NCI-H345 treated with DMSO at 0.1 percent for 48 hours (cell line): ENCODE data around the gene ZCCHC3.
A peak's percentile ranks its signal among the peaks of the same experiment; 100 is the strongest.

ENCODE experiments used
- DNase-seq: peaks from one replicate; lab custom pipeline; 2025; ENCODE audit not compliant: unreplicated experiment; lab: John Stamatoyannopoulos, UW

ZCCHC3 gene

GRCh38 chr20:341682-342081 lies 44.3 kb downstream of the ZCCHC3 start:
- no peak for DNase-seq

DNA sequence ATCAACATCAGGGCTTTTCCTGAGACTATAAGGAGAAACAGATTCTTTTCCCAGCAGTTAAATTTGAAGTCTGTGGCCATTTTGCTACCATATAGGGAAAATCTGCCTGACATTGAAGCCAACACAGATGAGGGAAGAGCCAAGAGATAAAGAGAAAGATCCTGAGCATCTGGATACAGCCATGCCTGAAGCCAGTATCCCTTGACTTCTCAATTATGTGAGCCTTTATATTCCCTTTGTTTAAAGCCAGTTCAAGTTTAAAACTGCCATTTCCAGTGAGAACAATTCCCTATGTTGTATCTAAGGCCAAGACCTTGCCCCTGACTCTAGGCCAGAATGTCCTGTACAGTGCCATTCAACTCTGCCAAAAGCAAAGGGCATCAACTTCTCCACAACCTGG lies 45.7 kb downstream of the ZCCHC3 start:
- no peak for DNase-seq

DNA sequence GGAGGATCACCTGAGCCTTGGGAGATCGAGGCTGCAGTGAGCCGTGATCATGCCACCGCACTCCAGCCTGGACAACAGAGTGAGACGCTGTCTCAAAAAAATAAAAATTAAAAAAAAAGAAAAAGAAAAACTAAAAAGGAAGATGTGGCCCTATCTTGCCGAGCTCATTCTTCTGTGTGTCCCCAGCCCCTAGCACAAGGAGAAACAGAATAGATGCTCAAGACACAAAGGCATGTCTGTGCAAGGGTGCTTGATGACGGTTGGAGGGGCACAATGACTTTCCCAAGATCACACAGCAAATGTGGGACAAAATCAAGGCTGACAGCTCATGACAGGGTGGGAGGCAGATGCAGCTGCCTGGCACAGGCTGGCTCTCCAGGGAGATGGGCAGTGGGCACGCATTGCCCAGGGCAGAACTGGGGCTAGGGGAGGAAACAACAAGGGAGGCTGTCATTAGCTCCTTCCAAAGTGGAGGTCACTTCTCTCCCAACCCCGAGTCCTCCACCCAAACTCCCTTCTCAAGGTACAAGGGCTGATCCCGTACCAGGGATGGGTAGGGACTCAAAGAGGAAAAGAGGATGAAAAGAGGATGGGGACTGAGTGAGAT lies 48.8 kb downstream of the ZCCHC3 start:
- DNase-seq = no peak

DNA sequence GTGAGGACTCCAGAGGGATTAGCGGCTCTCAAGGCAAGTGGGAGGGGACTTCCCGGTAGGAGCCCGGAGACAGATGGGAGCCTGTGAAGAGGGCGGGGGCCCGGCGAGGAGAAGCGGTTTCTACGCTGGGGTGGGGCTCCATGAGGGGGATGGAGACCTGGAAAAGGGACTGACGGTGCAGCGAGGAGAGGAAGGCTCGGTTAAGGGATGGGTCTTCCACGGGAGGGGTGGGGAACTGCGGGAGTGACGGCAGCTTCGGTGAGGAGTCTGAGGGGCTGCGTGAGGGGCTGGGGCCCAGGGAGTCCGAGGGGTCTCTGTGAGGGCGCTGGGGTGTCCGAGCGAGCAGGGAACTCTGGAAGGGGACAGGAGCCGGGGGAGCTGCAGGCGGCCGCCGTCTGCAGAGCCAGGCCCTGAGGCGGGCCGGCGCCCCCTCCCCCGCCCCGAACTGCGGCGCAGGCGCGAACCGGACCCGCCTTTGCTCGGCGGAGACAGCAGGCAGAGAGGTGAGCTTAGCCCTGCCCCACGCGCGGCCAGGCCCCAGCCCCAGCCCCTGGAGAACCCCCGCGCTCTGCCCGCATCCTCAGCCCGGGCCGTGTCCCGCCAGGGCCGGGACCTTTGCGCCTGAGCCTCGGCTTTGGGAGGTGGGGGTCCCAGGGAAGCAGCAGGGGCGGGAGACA lies 49.4 kb downstream of the ZCCHC3 start, which contains the start of gene NRSN2:
Gene NRSN2, plus strand, starts transcription at position 472 of the 677 bp plus-strand sequence. CDS start 2,533 bp downstream, outside the sequence.
- DNase-seq = peak; percentile 26

GRCh38 chr20:347317-347639 lies 49.9 kb downstream of the ZCCHC3 start:
- DNase-seq = no peak

DNA sequence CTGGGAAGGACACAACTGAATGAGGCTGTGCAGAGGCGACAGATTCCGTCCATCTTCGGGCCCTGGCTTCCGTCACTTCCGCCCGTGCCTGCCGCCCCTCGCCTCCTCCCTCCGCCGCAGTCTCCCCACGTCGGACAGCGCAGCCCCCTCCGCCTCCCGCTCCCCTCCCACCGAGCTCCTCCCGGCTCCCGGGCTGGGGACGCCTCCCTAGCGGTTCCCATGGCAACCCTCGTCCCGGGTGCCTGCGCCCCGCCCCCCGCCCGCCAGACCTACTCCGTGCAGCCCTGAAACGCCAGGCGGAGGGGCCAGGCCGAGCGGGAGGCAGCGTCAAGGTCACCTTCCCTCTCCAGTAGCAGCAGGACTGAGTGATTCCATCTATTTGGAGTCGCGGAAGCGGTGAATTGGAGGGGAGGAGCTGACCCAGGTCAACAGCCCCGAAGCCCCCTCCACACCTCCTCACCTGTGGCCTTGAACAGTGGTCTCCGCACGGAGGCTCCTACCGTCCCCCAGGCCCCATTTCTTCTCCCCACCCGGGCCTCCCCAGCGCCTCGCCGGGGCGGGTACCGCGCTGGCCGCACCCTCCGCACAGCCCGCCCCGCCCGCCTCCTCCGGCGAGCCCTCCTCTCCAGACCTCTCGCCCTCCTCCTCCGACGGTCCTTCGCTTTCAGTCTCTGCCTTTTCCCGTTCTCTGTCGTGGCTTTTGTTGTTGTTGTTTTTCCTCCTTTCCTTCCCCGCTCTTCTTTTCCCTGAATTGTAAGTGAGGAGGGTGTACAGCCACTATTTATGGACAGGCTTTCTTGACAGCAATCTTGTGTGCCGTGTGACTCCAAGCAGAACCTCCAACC lies 50.5 kb downstream of the ZCCHC3 start:
- peak; percentile 96 for DNase-seq

GRCh38 chr20:348972-349841 lies 51.8 kb downstream of the ZCCHC3 start:
- no peak for DNase-seq
